Gastrocnemius medialis (tissue), 4 donors: Measurements from ENCODE around the gene ZBTB16. TPM values are rescaled to one million over a fixed set of nuclear protein-coding genes. Genes with fewer than 3 reads are reported as not detected.

Source experiments
- ATAC-seq, 2 donors: fragments of 150-250 bp; one replicate each; pipeline ENCODE4 v1.9.1; 2016
- DNase-seq, 2 donors: peaks; one replicate each; pipeline ENCODE4 v3.0.0-alpha.2; 2019
- H3K27ac ChIP-seq, 4 donors: fragments of 200-600 bp; sonication (generic); 1 replicate in 1 of 4; 2 replicates in 3 of 4; pipeline ENCODE4 v1.5.1; 2016 to 2018; ENCODE audit warnings: mild to moderate bottlenecking in 2 of 4, moderate library complexity in 1 of 4
- H3K27me3 ChIP-seq, 3 donors: fragments of 200-600 bp; sonication (generic) in 2 of 3; 1 replicate in 1 of 3; 2 replicates in 2 of 3; pipeline versions ENCODE4 v1.5.1 to v1.6.0; 2016 to 2019; ENCODE audit warnings: mild to moderate bottlenecking in 1 of 3, moderate library complexity in 1 of 3
- H3K36me3 ChIP-seq, 2 donors: fragments of 200-600 bp; sonication (generic) in 1 of 2; one replicate each; pipeline ENCODE4 v1.5.1; 2017 to 2018
- H3K4me1 ChIP-seq, 2 donors: fragments of 200-600 bp; sonication (generic) in 1 of 2; one replicate each; pipeline ENCODE4 v1.5.1; 2016 to 2017; ENCODE audit warnings: mild to moderate bottlenecking in 2 of 2
- H3K4me3 ChIP-seq, 4 donors: fragments of 200-600 bp; sonication (generic) in 3 of 4; 1 replicate in 1 of 4; 2 replicates in 3 of 4; pipeline ENCODE4 v1.5.1; 2016 to 2019; ENCODE audit warnings: mild to moderate bottlenecking in 2 of 4
- H3K9me3 ChIP-seq, 3 donors: fragments of 200-600 bp; sonication (generic) in 2 of 3; 1 replicate in 1 of 3; 2 replicates in 2 of 3; pipeline ENCODE4 v1.5.1; 2016 to 2019
- POLR2A ChIP-seq, 2 donors: fragments of 450-650 bp; IDR thresholded peaks; one replicate each; pipeline ENCODE4 v1.6.1; 2017; ENCODE audit warnings: antibody characterized with exemption in 2 of 2, mild to moderate bottlenecking in 2 of 2, moderate library complexity in 2 of 2
- in situ Hi-C, 4 donors: fragments of 200-750 bp; cut with MboI; loops; one replicate each; pipeline versions ENCODE4 v1.15.0 to v1.8.0; 2017; ENCODE audit warnings: low sequenced_read_pairs in 4 of 4
- intact Hi-C: fragments of 100-400 bp; cut with DNase I; formaldehyde crosslinking; loops from one replicate; pipeline ENCODE4 v1.15.1; 2023; ENCODE audit warnings: low total_unique reads
- total RNA-seq, 4 donors: library from RNA; depleted of rRNA; stranded (reverse); fragments of >200 nt; gene quantifications; one replicate each; pipeline versions ENCODE4 v1.1.0 to v1.2.3, GENCODE V29; 2016
- TF ChIP-seq, protein P1 (sequence below), 5 experiments: fragments of 450-650 bp in 3 of 5; fragments of 200-600 bp in 2 of 5; sonication (generic) in 2 of 5; IDR thresholded peaks in 4 of 5; conservative IDR thresholded peaks in 1 of 5; 1 replicate in 4 of 5; 2 replicates in 1 of 5; pipeline ENCODE4 v1.5.1; 2016 to 2019; ENCODE audit warnings: antibody characterized with exemption in 5 of 5, mild to moderate bottlenecking in 3 of 5, moderate library complexity in 3 of 5

The ZBTB16 gene
- total RNA-seq, 4 donors from 2014 or later = 156 to 250 (median 196) TPM

DNA sequence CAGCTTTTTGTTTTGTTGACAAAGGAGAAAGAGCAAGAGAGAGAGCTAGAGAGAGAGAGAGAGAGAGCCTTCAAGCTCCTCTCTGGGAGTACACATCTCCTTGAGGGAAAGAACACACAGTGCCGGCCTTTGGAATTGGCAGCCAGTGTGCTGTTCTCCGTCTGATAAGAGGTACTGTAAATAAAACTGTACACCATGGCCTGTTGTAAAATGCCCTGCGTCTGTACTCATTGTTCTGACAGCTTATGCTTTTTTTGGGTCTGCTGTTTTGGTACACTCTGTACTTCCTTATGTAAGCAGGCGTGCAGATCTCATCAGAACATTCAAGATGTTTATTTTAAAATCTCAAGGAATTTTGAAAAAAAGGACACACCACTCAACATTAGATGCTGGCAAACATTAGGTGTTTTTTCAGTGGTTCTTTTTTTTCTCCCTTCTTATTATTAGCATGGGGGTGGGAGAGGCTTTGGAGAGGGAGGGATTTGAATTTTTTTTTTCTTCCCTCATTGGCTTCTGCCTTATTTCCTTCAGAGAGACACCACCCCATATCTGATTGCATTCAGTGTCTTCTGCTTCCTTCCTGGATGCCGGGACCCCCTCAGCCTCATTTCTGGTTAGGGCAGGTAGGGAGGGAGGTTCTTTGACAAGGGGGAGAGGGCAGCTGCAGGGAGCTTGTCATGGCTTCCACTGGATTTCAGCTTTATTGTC, 119.9 kb downstream of the ZBTB16 start:
- in situ Hi-C loops (loop anchor here in 3 of 4 donors (5.0 to 10.0 kb wide), 3 partner anchors 112 to 117 kb away; no protein-coding TSS in a partner anchor), intact Hi-C loops (loop anchor here (1.0 to 5.0 kb wide), 3 partner anchors 16 to 107 kb away; no protein-coding TSS in a partner anchor)
- Histone ChIP-seq H3K4me1 (peaks cover 86 to 91% of the 10 kb centered on the region in 2 donors), H3K36me3 (peaks cover 0 to 5% of the 10 kb centered on the region in 2 donors), H3K27me3 (no peaks in the 10 kb centered on the region), H3K27ac (peak overlapping the region; percentile 94 to 99 (median 96)), H3K4me3 (peak overlapping the region; percentile 49 to 64 (median 57)), H3K9me3 (no peaks in the 10 kb centered on the region)
- peak; percentile 58 to 63 for ATAC-seq
- TF ChIP-seq POLR2A (IDR thresholded peaks at IDR 0.05) = no peak
- TF ChIP-seq, protein P1, sequence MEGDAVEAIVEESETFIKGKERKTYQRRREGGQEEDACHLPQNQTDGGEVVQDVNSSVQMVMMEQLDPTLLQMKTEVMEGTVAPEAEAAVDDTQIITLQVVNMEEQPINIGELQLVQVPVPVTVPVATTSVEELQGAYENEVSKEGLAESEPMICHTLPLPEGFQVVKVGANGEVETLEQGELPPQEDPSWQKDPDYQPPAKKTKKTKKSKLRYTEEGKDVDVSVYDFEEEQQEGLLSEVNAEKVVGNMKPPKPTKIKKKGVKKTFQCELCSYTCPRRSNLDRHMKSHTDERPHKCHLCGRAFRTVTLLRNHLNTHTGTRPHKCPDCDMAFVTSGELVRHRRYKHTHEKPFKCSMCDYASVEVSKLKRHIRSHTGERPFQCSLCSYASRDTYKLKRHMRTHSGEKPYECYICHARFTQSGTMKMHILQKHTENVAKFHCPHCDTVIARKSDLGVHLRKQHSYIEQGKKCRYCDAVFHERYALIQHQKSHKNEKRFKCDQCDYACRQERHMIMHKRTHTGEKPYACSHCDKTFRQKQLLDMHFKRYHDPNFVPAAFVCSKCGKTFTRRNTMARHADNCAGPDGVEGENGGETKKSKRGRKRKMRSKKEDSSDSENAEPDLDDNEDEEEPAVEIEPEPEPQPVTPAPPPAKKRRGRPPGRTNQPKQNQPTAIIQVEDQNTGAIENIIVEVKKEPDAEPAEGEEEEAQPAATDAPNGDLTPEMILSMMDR (IDR thresholded peaks at IDR 0.05 in 4 of 5, conservative IDR thresholded peaks at IDR 0.05 in 1 of 5) = no peak
- peak; percentile 94 to 97 for DNase-seq

DNA sequence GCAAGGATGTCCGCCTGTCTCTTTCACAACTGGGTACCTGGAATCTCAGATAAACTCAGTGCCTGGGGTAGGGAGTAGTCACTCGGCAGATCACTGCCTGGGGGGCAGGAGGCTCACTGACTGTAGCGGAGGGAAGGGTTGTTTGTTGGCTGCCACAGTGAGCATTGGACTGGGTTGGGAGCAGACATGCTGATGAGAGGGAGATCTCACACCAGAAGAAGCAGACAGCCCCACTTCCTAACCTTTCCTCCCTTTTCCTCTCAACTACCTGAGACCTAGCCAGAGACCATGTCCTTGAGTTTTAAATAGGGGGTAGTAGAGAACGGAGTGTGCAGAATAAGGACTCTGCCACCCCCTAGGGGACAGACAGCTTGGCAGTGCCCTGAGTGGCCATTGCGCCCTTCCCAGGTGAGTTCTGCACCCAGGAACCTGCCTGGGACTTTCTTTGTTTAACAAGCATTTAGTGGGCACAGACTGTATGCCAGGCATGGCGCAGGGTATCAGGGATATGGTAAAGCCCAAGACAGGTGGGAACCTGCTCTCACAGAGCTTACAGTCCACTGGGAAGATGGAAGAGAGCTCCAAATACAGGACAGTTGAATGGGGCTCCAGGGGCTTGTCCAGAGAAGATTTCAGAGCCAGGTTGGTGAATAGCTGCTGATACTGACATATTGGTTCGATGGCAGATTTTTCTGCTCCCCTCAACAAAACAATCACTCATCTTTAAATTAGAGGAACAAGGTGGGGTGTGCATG, 121.0 kb downstream of the ZBTB16 start:
- Histone ChIP-seq H3K4me1 (peaks cover 86 to 90% of the 10 kb centered on the region in 2 donors), H3K27ac (peak overlapping the region; percentile 94 to 99 (median 96)), H3K27me3 (no peaks in the 10 kb centered on the region), H3K4me3 (peak overlapping the region; percentile 49 to 64 (median 57)), H3K36me3 (peaks cover 0 to 14% of the 10 kb centered on the region in 2 donors), H3K9me3 (no peaks in the 10 kb centered on the region)
- intact Hi-C loops = loop anchor here (2.0 kb wide), 1 partner anchor 14 kb away; no protein-coding TSS in a partner anchor
- in situ Hi-C loops = loop anchor here in 2 of 4 donors (10.0 kb wide), 2 partner anchors 74 to 116 kb away; no protein-coding TSS in a partner anchor
- TF ChIP-seq, protein P1 (IDR thresholded peaks at IDR 0.05 in 4 of 5, conservative IDR thresholded peaks at IDR 0.05 in 1 of 5) = peak in 4 of 5 experiments; percentile 48 to 70 (median 63)
- no peak for TF ChIP-seq POLR2A (IDR thresholded peaks at IDR 0.05)
- ATAC-seq = peak; percentile 2 to 18
- DNase-seq = peak in 1 of 2 donors; percentile 81

DNA sequence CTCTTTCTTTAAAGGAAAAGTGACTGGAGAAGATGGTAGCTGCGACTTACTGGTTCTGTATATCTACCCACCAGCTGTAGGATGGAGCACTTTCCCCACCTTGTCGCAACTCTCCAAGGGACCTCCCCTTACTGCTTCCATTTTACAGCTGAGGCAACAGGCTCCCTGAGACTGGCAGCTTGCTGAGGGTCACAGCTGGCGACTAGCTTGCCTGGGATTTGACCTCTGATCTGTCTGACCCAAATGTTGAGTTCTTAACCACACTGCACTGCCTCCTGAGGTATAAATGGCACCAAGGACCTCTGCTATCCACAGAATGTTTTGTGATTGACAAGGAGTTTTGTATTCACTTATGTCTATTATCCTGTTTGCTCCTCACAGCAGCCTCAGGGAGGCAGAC, 121.7 kb downstream of the ZBTB16 start:
- Histone ChIP-seq H3K9me3 (no peaks in the 10 kb centered on the region), H3K27ac (peak overlapping the region; percentile 94 to 99 (median 96)), H3K4me1 (peaks cover 86 to 90% of the 10 kb centered on the region in 2 donors), H3K36me3 (peaks cover 0 to 21% of the 10 kb centered on the region in 2 donors), H3K4me3 (peak overlapping the region; percentile 49 to 64 (median 57)), H3K27me3 (no peaks in the 10 kb centered on the region)
- TF ChIP-seq POLR2A (IDR thresholded peaks at IDR 0.05) = no peak
- TF ChIP-seq, protein P1 (IDR thresholded peaks at IDR 0.05 in 4 of 5, conservative IDR thresholded peaks at IDR 0.05 in 1 of 5) = no peak
- intact Hi-C loops = loop anchor here (2.0 kb wide), 1 partner anchor 14 kb away; no protein-coding TSS in a partner anchor
- in situ Hi-C loops = loop anchor here in 2 of 4 donors (10.0 kb wide), 2 partner anchors 74 to 116 kb away; no protein-coding TSS in a partner anchor
- peak in 1 of 2 donors; percentile 62 for DNase-seq
- ATAC-seq = no peak

DNA sequence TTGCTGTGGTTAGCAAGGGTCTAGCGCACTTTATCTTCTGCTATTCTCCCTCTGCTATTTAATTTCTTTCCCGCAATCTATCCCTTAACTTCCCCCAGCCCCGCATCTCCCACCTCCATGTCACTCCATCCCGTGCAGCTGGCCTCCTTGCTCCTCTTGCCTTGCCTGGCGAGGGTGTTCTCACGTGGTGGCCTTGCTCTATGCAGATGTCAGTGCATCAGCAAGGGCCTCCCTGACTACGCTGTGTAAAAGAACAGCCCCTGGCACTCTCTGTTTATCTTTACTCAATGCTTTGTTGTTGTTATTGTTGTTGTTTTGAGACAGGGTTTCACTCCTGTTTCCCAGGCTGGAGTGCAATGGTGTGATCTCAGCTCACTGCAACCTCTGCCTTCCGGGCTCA, 122.2 kb downstream of the ZBTB16 start:
- TF ChIP-seq POLR2A (IDR thresholded peaks at IDR 0.05) = no peak
- TF ChIP-seq, protein P1 (IDR thresholded peaks at IDR 0.05 in 4 of 5, conservative IDR thresholded peaks at IDR 0.05 in 1 of 5) = no peak
- intact Hi-C loops (loop anchor here (2.0 kb wide), 1 partner anchor 13 kb away; no protein-coding TSS in a partner anchor), in situ Hi-C loops (loop anchor here in 2 of 4 donors (10.0 kb wide), 2 partner anchors 73 to 117 kb away; no protein-coding TSS in a partner anchor)
- Histone ChIP-seq H3K36me3 (peaks cover 0 to 26% of the 10 kb centered on the region in 2 donors), H3K27ac (peak overlapping the region; percentile 94 to 99 (median 96)), H3K4me3 (peak overlapping the region; percentile 18 to 64 (median 57)), H3K27me3 (no peaks in the 10 kb centered on the region), H3K9me3 (no peaks in the 10 kb centered on the region), H3K4me1 (peaks cover 86 to 90% of the 10 kb centered on the region in 2 donors)
- peak; percentile 80 to 83 for DNase-seq
- ATAC-seq = peak in 1 of 2 donors; percentile 10
